Natural killer cell (primary cell): ENCODE measurements around the gene DAP3. TPM values are rescaled to one million over a fixed set of nuclear protein-coding genes. Genes with fewer than 3 reads are reported as not detected.
"Not testable (repeated sequence)": the region's sequence is repeated elsewhere in the genome, so short reads cannot be mapped to it uniquely, and the experiment has no call there.

Source experiments
- ATAC-seq, 3 donors: fragments of 150-1000 bp in 2 of 3; fragments of 200-7000 bp in 1 of 3; cut with Tn5 transposase; 1 replicate in 1 of 3; 2 replicates in 2 of 3; pipeline ENCODE4 v1.10.0; 2021; ENCODE audit warnings: mild to moderate bottlenecking in 2 of 3, moderate library complexity in 2 of 3
- DNase-seq, 2 donors: peaks; one replicate each; pipeline versions ENCODE4 v3.0.0 to v3.0.0-alpha.2; 2013 to 2021; ENCODE audit warnings: mixed read lengths in 1 of 2
- H3K27ac ChIP-seq: one replicate; pipeline ENCODE4 v1.5.1; 2013; ENCODE audit warnings: mild to moderate bottlenecking, low read length
- H3K27me3 ChIP-seq: one replicate; pipeline ENCODE4 v1.6.1; 2013; ENCODE audit warnings: low read length; ENCODE audit not compliant: control insufficient read depth, insufficient read depth
- H3K36me3 ChIP-seq: one replicate; pipeline ENCODE4 v1.6.1; 2013; ENCODE audit warnings: low read length; ENCODE audit not compliant: control insufficient read depth, insufficient read depth
- H3K4me1 ChIP-seq: one replicate; pipeline ENCODE4 v1.6.1; 2013; ENCODE audit warnings: low read length; ENCODE audit not compliant: control insufficient read depth, insufficient read depth
- H3K4me3 ChIP-seq: one replicate; pipeline ENCODE4 v1.5.1; 2013; ENCODE audit warnings: low read length
- H3K9me3 ChIP-seq: one replicate; pipeline ENCODE4 v1.6.1; 2013; ENCODE audit warnings: low read length; ENCODE audit not compliant: control insufficient read depth, insufficient read depth
- H3K27ac Mint-ChIP-seq, 2 donors: one replicate each; pipeline ENCODE4 v1.8.0; 2022; ENCODE audit warnings: mild to moderate bottlenecking in 2 of 2, mixed read lengths in 2 of 2, moderate library complexity in 1 of 2
- H3K27me3 Mint-ChIP-seq, 2 donors: one replicate each; pipeline ENCODE4 v1.8.0; 2022; ENCODE audit warnings: low read depth in 2 of 2, mixed read lengths in 2 of 2
- H3K36me3 Mint-ChIP-seq: one replicate; pipeline ENCODE4 v1.8.0; 2022; ENCODE audit warnings: mixed read lengths
- H3K4me1 Mint-ChIP-seq, 2 donors: one replicate each; pipeline ENCODE4 v1.8.0; 2022; ENCODE audit warnings: mixed read lengths in 2 of 2
- H3K4me3 Mint-ChIP-seq: one replicate; pipeline ENCODE4 v1.8.0; 2022; ENCODE audit warnings: mild to moderate bottlenecking, moderate library complexity, mixed read lengths
- H3K9me3 Mint-ChIP-seq, 2 donors: one replicate each; pipeline ENCODE4 v1.8.0; 2022; ENCODE audit warnings: mixed read lengths in 2 of 2
- CTCF ChIP-seq: fragments of 200-600 bp; IDR thresholded peaks from one replicate; pipeline ENCODE4 v1.8.0; 2022; ENCODE audit warnings: antibody characterized with exemption
- WGBS: methylation state at CpG from one replicate; pipeline ENCODE4 v1.1.7; 2013; ENCODE audit warnings: missing lambda C conversion rate; ENCODE audit not compliant: insufficient coverage; 5-methylcytosine and 5-hydroxymethylcytosine counted together
- intact Hi-C: fragments of 100-400 bp; cut with micrococcal nuclease; formaldehyde crosslinking; loops from one replicate; pipeline ENCODE4 v1.14.2; 2022
- total RNA-seq, 4 donors: library from RNA; stranded (reverse); fragments of 120-200 nt in 1 of 4; gene quantifications; one replicate each; pipeline versions ENCODE4 v1.2.3 to v1.2.4, GENCODE V29; 2013 to 2022

Gene DAP3
- total RNA-seq, 3 donors from 2014 or later (not counting 1 experiment from before 2014, with no cell fraction given): 83.9 to 97.5 (median 96.4) TPM

DNA sequence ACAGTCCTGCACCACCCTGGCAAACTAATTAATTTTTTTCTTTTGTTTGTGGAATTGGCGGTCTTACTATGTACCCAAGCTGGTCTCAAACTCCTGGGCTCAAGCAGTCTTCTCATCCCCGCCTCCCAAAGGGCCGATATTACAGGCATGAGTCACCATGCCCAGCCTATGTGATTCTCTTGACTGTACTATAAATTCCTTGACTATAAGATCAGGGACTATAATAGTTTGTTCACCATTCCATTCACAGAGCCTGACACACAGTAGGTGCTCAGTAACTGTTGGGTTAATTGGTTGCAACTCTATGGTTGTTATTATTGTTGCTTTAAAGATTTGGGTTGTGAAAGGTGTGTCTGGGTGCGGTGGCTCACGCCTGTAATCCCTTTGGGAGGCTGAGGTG is 17.2 kb downstream of the DAP3 start:
- H3K27me3 ChIP-seq: no peaks in the 10 kb centered on the region
- no peak overlapping the region for H3K27ac ChIP-seq
- H3K36me3 ChIP-seq: peaks cover 3% of the 10 kb centered on the region
- TF ChIP-seq CTCF: no peak
- Mint-ChIP-seq H3K36me3 (no peaks in the 10 kb centered on the region), H3K27me3 (no peaks in the 10 kb centered on the region), H3K4me3 (no peak overlapping the region), H3K9me3 (no peaks in the 10 kb centered on the region), H3K27ac (no peak overlapping the region), H3K4me1 (peaks cover 15 to 29% of the 10 kb centered on the region in 2 donors)
- ATAC-seq (no peak), DNase-seq (no peak)
- no peak overlapping the region for H3K4me3 ChIP-seq
- WGBS: 90% methylated on average over 5 of the region's 5 CpGs
- no peaks in the 10 kb centered on the region for H3K9me3 ChIP-seq
- no peaks in the 10 kb centered on the region for H3K4me1 ChIP-seq
- intact Hi-C loops: no loop called here

- H3K4me3 Mint-ChIP-seq: no peak overlapping the region
- H3K27me3 Mint-ChIP-seq: no peaks in the 10 kb centered on the region
These were observed 20.5 kb downstream of the DAP3 start for GRCh38 chr1:155709391-155709790.

DNA sequence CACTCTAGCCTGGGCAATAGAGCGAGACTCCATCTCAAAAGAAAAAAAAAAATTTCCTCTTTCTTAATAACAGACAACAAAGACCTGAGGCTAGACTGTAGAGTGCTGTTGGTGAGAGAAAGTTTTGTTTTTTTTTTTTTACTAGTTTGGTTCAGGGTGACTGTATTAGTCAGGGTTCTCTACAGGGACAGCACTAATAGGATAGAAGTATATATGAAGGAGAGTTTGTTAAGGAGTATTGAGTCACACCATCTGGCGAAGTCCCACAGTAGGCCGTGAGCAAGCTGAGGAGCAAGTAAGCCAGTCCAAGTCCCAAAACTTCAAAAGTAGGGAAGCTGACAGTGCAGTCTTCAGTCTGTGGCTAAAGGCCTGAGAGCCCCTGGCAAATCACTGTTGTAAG is 22.6 kb downstream of the DAP3 start:
- ATAC-seq, H3K36me3 ChIP-seq, H3K36me3 Mint-ChIP-seq, H3K4me1 Mint-ChIP-seq, H3K9me3 Mint-ChIP-seq, H3K27me3 Mint-ChIP-seq, H3K4me1 ChIP-seq, H3K4me3 ChIP-seq, intact Hi-C loops, H3K27ac Mint-ChIP-seq, H3K9me3 ChIP-seq, H3K4me3 Mint-ChIP-seq, DNase-seq, H3K27me3 ChIP-seq, H3K27ac ChIP-seq: not testable (repeated sequence)
- no CpG with 5 or more reads among the region's 3 CpGs for WGBS

More at GRCh38 chr1:155709391-155709790, 20.5 kb downstream of the DAP3 start:
- no peak overlapping the region for H3K27ac Mint-ChIP-seq
- no peak overlapping the region for H3K27ac ChIP-seq
- no peak for TF ChIP-seq CTCF
- peaks cover 6 to 18% of the 10 kb centered on the region in 2 donors for H3K4me1 Mint-ChIP-seq
- H3K27me3 ChIP-seq: no peaks in the 10 kb centered on the region
- intact Hi-C loops: no loop called here
- H3K4me1 ChIP-seq: no peaks in the 10 kb centered on the region
- 100% methylated on average over 2 of the region's 3 CpGs for WGBS
- H3K9me3 Mint-ChIP-seq: no peaks in the 10 kb centered on the region
- H3K36me3 ChIP-seq: peaks cover 10% of the 10 kb centered on the region
- no peaks in the 10 kb centered on the region for H3K9me3 ChIP-seq
- no peak for DNase-seq
- H3K36me3 Mint-ChIP-seq: no peaks in the 10 kb centered on the region
- H3K4me3 ChIP-seq: no peak overlapping the region
- no peak for ATAC-seq

GRCh38 chr1:155712636-155713035 is 23.7 kb downstream of the DAP3 start:
- H3K4me1 Mint-ChIP-seq, H3K9me3 Mint-ChIP-seq, H3K27me3 Mint-ChIP-seq, H3K27ac ChIP-seq, intact Hi-C loops, H3K9me3 ChIP-seq, H3K27me3 ChIP-seq, H3K4me3 ChIP-seq, H3K27ac Mint-ChIP-seq, H3K36me3 Mint-ChIP-seq, H3K4me1 ChIP-seq, H3K4me3 Mint-ChIP-seq, ATAC-seq: not testable (repeated sequence)
- WGBS: 96% methylated on average over 3 of the region's 3 CpGs
- DNase-seq: peak in 1 of 2 donors; percentile 22
- H3K36me3 ChIP-seq: peaks cover 12% of the 10 kb centered on the region

GRCh38 chr1:155713075-155713474 is 24.2 kb downstream of the DAP3 start:
- Histone ChIP-seq H3K4me3 (no peak overlapping the region), H3K36me3 (peaks cover 12% of the 10 kb centered on the region), H3K27me3 (no peaks in the 10 kb centered on the region), H3K4me1 (no peaks in the 10 kb centered on the region), H3K27ac (no peak overlapping the region), H3K9me3 (no peaks in the 10 kb centered on the region)
- no peaks in the 10 kb centered on the region for H3K36me3 Mint-ChIP-seq
- DNase-seq (no peak), ATAC-seq (no peak)
- no peak overlapping the region for H3K27ac Mint-ChIP-seq
- H3K9me3 Mint-ChIP-seq: no peaks in the 10 kb centered on the region
- H3K4me3 Mint-ChIP-seq: no peak overlapping the region
- intact Hi-C loops: no loop called here
- H3K4me1 Mint-ChIP-seq: peaks cover 0 to 2% of the 10 kb centered on the region in 2 donors
- H3K27me3 Mint-ChIP-seq: no peaks in the 10 kb centered on the region
- WGBS: 100% methylated on average over 1 of the region's 2 CpGs
- no peak for TF ChIP-seq CTCF

GRCh38 chr1:155715056-155715455 is 26.2 kb downstream of the DAP3 start:
- ATAC-seq: not testable (repeated sequence)
- WGBS: 96% methylated on average over 3 of the region's 3 CpGs

More at GRCh38 chr1:155715056-155715455, 26.2 kb downstream of the DAP3 start:
- H3K4me3 ChIP-seq, H3K27ac ChIP-seq, intact Hi-C loops, H3K36me3 Mint-ChIP-seq, H3K27ac Mint-ChIP-seq, H3K27me3 Mint-ChIP-seq, H3K9me3 Mint-ChIP-seq, H3K4me1 Mint-ChIP-seq, H3K4me3 Mint-ChIP-seq, H3K9me3 ChIP-seq, H3K27me3 ChIP-seq, H3K4me1 ChIP-seq, DNase-seq: not testable (repeated sequence)
- peaks cover 12% of the 10 kb centered on the region for H3K36me3 ChIP-seq
